GM10248 (cell line): ENCODE results near the gene TBC1D2B.

ENCODE experiments used
- CTCF ChIA-PET: fragments of 300-600 bp; sonication (Branson Sonifier 250); formaldehyde crosslinking; extraction: SDS; loops from one replicate; lab custom pipeline; 2021; ENCODE audit warnings: antibody characterized with exemption; lab: Yijun Ruan, JAX
- POLR2A ChIA-PET: fragments of 350-650 bp; sonication (Branson Sonifier 250); formaldehyde crosslinking; extraction: SDS; loops from one replicate; lab custom pipeline; 2020; ENCODE audit warnings: antibody characterized with exemption; lab: Yijun Ruan, JAX
- DNase-seq: peaks from one replicate; pipeline ENCODE4 v3.0.0; 2012; ENCODE audit errors: extremely low spot score
- TF ChIP-seq, protein P1 (sequence below): IDR thresholded peaks from 2 replicates; pipeline ENCODE4 v1.5.1; 2012; ENCODE audit warnings: mild to moderate bottlenecking, low read depth; ENCODE audit errors: extremely low read depth, missing control alignments, control extremely low read depth

Gene TBC1D2B

GRCh38 chr15:78044407-78045155 lies 32.9 kb downstream of the TBC1D2B start:
- ChIA-PET POLR2A (no interaction called here), CTCF (interaction anchor here (0.7 to 1.2 kb wide), 4 partner anchors 9 to 64 kb away, joined by 3 to 7 read pairs (median 4); no protein-coding TSS in a partner anchor)
- no peak for DNase-seq
- TF ChIP-seq, protein P1, sequence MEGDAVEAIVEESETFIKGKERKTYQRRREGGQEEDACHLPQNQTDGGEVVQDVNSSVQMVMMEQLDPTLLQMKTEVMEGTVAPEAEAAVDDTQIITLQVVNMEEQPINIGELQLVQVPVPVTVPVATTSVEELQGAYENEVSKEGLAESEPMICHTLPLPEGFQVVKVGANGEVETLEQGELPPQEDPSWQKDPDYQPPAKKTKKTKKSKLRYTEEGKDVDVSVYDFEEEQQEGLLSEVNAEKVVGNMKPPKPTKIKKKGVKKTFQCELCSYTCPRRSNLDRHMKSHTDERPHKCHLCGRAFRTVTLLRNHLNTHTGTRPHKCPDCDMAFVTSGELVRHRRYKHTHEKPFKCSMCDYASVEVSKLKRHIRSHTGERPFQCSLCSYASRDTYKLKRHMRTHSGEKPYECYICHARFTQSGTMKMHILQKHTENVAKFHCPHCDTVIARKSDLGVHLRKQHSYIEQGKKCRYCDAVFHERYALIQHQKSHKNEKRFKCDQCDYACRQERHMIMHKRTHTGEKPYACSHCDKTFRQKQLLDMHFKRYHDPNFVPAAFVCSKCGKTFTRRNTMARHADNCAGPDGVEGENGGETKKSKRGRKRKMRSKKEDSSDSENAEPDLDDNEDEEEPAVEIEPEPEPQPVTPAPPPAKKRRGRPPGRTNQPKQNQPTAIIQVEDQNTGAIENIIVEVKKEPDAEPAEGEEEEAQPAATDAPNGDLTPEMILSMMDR: no peak

GRCh38 chr15:78041946-78042345 lies 35.6 kb downstream of the TBC1D2B start:
- TF ChIP-seq, protein P1: no peak
- POLR2A ChIA-PET: no interaction called here
- CTCF ChIA-PET: interaction anchor here (1.0 to 3.2 kb wide), 2 partner anchors 9 to 26 kb away, joined by 3 to 16 read pairs; no protein-coding TSS in a partner anchor
- DNase-seq: no peak

- ChIA-PET POLR2A (no interaction called here), CTCF (interaction anchor here (3.2 kb wide), 1 partner anchor 10 kb away, joined by 16 read pairs; no protein-coding TSS in a partner anchor)
- no peak for DNase-seq
- TF ChIP-seq, protein P1: no peak
These were observed 36.8 kb downstream of the TBC1D2B start for GRCh38 chr15:78040653-78041244.

DNA sequence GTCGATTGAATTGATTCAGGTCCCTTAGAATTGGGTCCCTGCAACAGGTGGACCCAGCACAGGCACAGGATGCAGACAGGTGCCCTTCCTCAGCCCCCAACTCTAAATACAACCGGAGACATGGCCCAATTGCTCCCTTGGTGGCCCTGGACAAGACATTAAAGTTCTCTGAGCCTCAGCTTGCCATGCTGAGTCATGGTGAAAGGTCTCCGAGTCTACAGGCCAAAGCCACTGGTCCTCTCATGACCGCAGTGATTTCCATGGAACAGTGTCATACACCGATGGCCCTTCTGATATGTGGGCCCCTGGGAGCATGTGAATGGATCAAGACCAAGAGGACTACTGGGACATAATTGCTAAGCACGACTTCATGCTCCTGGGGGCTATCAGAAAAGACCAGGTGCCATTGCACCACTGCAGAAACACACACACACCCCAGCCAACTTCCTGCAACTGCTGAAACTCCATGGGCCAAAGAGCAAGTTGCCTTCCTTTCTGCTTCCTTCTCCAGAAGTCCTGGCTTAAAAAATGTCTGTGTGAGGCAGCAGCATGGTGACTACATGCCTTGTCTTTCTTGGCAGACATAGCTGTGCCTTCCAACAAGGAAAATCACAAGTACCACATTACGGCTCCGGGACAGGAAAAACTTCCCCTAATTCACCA lies 38.8 kb downstream of the TBC1D2B start:
- ChIA-PET POLR2A (no interaction called here), CTCF (interaction anchor here (1.2 to 1.7 kb wide), 2 partner anchors 20 to 24 kb away, joined by 3 to 7 read pairs; no protein-coding TSS in a partner anchor)
- TF ChIP-seq, protein P1: no peak
- DNase-seq: no peak

- TF ChIP-seq, protein P1: no peak
- ChIA-PET CTCF (no interaction called here), POLR2A (no interaction called here)
- DNase-seq: no peak
These were observed 39.7 kb downstream of the TBC1D2B start for GRCh38 chr15:78037779-78038305.

GRCh38 chr15:78037328-78037727 lies 40.2 kb downstream of the TBC1D2B start:
- TF ChIP-seq, protein P1: no peak
- CTCF ChIA-PET: interaction anchor here (3.9 kb wide), 1 partner anchor 31 kb away, joined by 18 read pairs; no protein-coding TSS in a partner anchor
- POLR2A ChIA-PET: no interaction called here
- no peak for DNase-seq
